ENCODE measurements around the gene EFNA5. TPM values are rescaled to one million over a fixed set of nuclear protein-coding genes. Genes with fewer than 3 reads are reported as not detected.

Gene EFNA5
- total RNA-seq, 1 donor from 2014 or later, result 43.0 TPM

GRCh38 chr5:107571621-107572536, 98.9 kb downstream of the EFNA5 start:
- TF ChIP-seq CTCF (conservative IDR thresholded peaks at IDR 0.05), result peak; percentile 98
- H3K36me3 Mint-ChIP-seq (ENCODE audit: low read depth), result no peaks in the 10 kb centered on the region
- H3K4me1 Mint-ChIP-seq, result peaks cover 88% of the 10 kb centered on the region
- peak overlapping the region; percentile 81 for H3K4me3 Mint-ChIP-seq
- H3K9me3 Mint-ChIP-seq, result no peaks in the 10 kb centered on the region
- DNase-seq (ENCODE audit: low read depth, low spot score), result peak; percentile 97
- peak overlapping the region; percentile 85 for H3K27ac Mint-ChIP-seq (ENCODE audit: unreplicated experiment)
- no peaks in the 10 kb centered on the region for H3K27me3 Mint-ChIP-seq (ENCODE audit: low read depth)

DNA sequence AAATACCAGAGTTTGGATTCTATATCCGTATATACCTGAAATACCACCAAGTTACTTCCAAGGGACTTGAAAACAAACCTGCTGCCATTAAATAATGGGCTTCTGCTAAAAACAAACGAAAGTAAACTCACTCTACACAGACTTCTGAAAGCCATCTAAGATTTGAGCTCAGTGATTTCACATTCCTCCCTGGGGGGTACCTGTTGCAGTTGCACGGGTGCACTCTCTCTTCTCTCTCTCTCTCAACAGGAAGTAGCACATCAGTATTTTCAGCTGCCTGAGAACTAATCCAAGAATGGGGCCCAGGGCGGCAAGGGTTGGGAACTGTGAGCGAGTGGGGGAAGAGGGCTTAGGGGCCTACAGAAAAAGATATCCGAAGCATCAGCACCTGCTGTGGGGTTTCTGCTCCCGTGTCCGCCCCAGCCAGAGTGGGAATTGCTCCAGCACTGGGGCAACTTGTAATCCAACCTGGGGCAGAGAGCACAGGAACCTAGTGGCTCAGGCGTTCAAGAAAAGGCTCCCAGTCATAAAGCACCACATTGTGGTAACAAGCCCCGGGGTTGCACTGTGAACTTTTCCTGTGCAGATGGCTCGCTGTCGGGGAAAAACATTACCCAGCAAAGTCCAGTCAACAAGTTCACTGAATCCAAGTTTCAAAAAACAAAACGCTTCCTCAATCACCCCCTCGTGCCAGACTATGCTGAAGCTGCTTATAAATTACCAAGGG, 99.8 kb downstream of the EFNA5 start:
- DNase-seq (ENCODE audit: low read depth, low spot score), result no peak
- TF ChIP-seq CTCF (conservative IDR thresholded peaks at IDR 0.05), result no peak
- Mint-ChIP-seq H3K36me3 (ENCODE audit: low read depth) (no peaks in the 10 kb centered on the region), H3K4me1 (peaks cover 88% of the 10 kb centered on the region), H3K4me3 (peak overlapping the region; percentile 81), H3K27me3 (ENCODE audit: low read depth) (no peaks in the 10 kb centered on the region), H3K27ac (ENCODE audit: unreplicated experiment) (peak overlapping the region; percentile 85), H3K9me3 (no peaks in the 10 kb centered on the region)

GRCh38 chr5:107570181-107570580, 100.6 kb downstream of the EFNA5 start:
- H3K4me1 Mint-ChIP-seq, result peaks cover 90% of the 10 kb centered on the region
- peak overlapping the region; percentile 55 for H3K27ac Mint-ChIP-seq (ENCODE audit: unreplicated experiment)
- TF ChIP-seq CTCF (conservative IDR thresholded peaks at IDR 0.05), result no peak
- H3K9me3 Mint-ChIP-seq, result no peaks in the 10 kb centered on the region
- peak overlapping the region; percentile 81 for H3K4me3 Mint-ChIP-seq
- no peak for DNase-seq (ENCODE audit: low read depth, low spot score)
- H3K36me3 Mint-ChIP-seq (ENCODE audit: low read depth), result no peaks in the 10 kb centered on the region
- no peaks in the 10 kb centered on the region for H3K27me3 Mint-ChIP-seq (ENCODE audit: low read depth)

DNA sequence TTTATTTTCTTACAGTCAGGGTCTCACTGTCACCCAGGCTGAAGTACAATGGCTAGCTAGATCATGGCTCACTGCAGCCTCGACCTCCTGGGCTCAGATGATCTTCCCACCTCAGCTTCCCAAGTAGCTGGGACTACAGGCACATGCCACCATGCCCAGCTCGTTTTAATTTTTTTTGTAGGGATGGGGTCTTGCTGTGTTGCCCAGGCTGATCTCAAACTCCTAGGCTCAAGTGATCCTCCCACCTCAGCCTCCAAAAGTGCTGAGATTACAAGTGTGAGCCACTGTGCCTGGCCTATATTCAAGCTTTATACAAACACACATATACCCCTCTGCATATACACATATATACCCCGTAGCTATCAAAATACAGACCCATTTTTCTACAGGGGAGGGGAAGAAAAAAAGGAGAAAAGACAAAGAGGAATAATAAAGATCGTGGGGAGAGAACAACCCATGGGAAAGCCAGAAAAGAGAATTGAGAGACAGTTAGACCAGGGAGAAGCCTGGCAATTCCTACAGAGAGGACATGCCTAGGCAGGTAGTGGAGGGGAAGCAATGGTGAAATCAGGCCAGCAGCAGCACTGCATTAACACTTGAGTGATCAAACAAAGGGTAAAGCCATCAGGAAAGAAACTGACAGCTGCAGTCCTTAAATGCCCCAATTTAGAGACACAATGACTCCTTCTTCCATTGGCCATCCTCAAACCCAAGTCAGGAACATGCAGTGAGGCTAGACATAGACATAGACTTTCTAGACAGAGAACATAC, 102.7 kb downstream of the EFNA5 start:
- no peaks in the 10 kb centered on the region for H3K27me3 Mint-ChIP-seq (ENCODE audit: low read depth)
- no peak overlapping the region for H3K27ac Mint-ChIP-seq (ENCODE audit: unreplicated experiment)
- DNase-seq (ENCODE audit: low read depth, low spot score), result no peak
- peaks cover 3% of the 10 kb centered on the region for H3K9me3 Mint-ChIP-seq
- no peaks in the 10 kb centered on the region for H3K36me3 Mint-ChIP-seq (ENCODE audit: low read depth)
- no peak for TF ChIP-seq CTCF (conservative IDR thresholded peaks at IDR 0.05)
- H3K4me1 Mint-ChIP-seq, result peaks cover 85% of the 10 kb centered on the region
- H3K4me3 Mint-ChIP-seq, result peak overlapping the region; percentile 8

DNA sequence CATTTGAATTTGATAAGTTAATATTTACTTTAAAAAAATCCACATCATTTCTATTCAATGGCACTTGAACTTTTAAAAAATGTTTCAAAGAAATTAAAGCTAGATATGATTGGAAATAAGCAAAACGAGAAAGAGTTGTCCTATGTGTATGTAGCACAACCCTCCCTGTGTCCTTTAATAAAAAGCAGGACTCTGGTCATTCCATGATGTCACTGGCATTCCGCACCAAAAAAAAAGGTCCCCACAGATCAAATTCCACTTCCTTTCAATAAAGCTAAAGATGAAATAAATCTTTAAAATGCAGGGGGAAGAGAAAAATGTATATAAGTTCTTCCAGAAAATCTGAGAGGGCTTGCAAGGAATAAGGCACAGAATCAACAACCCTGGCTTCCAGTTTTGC, 103.8 kb downstream of the EFNA5 start:
- H3K4me1 Mint-ChIP-seq, result peaks cover 78% of the 10 kb centered on the region
- H3K27ac Mint-ChIP-seq (ENCODE audit: unreplicated experiment), result peak overlapping the region; percentile 60
- H3K9me3 Mint-ChIP-seq, result peaks cover 5% of the 10 kb centered on the region
- DNase-seq (ENCODE audit: low read depth, low spot score), result no peak
- no peaks in the 10 kb centered on the region for H3K27me3 Mint-ChIP-seq (ENCODE audit: low read depth)
- H3K4me3 Mint-ChIP-seq, result peak overlapping the region; percentile 32
- peaks cover 4% of the 10 kb centered on the region for H3K36me3 Mint-ChIP-seq (ENCODE audit: low read depth)
- no peak for TF ChIP-seq CTCF (conservative IDR thresholded peaks at IDR 0.05)
